Activated CD4-positive, alpha-beta memory T cell treated with anti-CD3 and anti-CD28 coated beads for 36 hours (primary cell): Measurements from ENCODE around the gene RELA. TPM values are rescaled to one million over a fixed set of nuclear protein-coding genes. Genes with fewer than 3 reads are reported as not detected.
A peak's percentile ranks its signal among the peaks of the same experiment; 100 is the strongest.
"Not testable (repeated sequence)": the region's sequence is repeated elsewhere in the genome, so short reads cannot be mapped to it uniquely, and the experiment has no call there.

ENCODE experiments used
- CTCF ChIA-PET: fragments of 350-600 bp; sonication (Branson Sonifier 250); formaldehyde crosslinking; loops from one replicate; lab custom pipeline; 2021; ENCODE audit warnings: antibody characterized with exemption, inconsistent platforms; lab: Charles Lee
- POLR2A ChIA-PET: fragments of 350-600 bp; sonication (Branson Sonifier 250); formaldehyde crosslinking; loops from one replicate; lab custom pipeline; 2021; ENCODE audit warnings: antibody characterized with exemption; lab: Charles Lee
- DNase-seq: peaks from one replicate; pipeline ENCODE4 v3.0.0-alpha.2; 2020
- H3K27ac Mint-ChIP-seq: one replicate; pipeline ENCODE4 v1.8.0; 2021; ENCODE audit warnings: mixed read lengths
- H3K27me3 Mint-ChIP-seq: one replicate; pipeline ENCODE4 v1.8.0; 2021; ENCODE audit warnings: mixed read lengths
- H3K36me3 Mint-ChIP-seq: one replicate; pipeline ENCODE4 v1.8.0; 2021; ENCODE audit warnings: mixed read lengths
- H3K4me1 Mint-ChIP-seq: one replicate; pipeline ENCODE4 v1.8.0; 2021; ENCODE audit warnings: low read depth, mixed read lengths
- H3K4me3 Mint-ChIP-seq: one replicate; pipeline ENCODE4 v1.8.0; 2021; ENCODE audit warnings: mild to moderate bottlenecking, mixed read lengths
- H3K9me3 Mint-ChIP-seq: one replicate; pipeline ENCODE4 v1.8.0; 2021; ENCODE audit warnings: mixed read lengths
- intact Hi-C: fragments of 100-400 bp; cut with micrococcal nuclease; formaldehyde crosslinking; loops from one replicate; pipeline ENCODE4 v1.15.1; 2023
- total RNA-seq, 2 experiments: library from RNA; stranded (reverse); gene quantifications; one replicate each; pipeline ENCODE4 v1.2.3, GENCODE V29; 2021

The RELA gene
- total RNA-seq, 2 experiments from 2014 or later: 74.9 to 76.5 TPM

DNA sequence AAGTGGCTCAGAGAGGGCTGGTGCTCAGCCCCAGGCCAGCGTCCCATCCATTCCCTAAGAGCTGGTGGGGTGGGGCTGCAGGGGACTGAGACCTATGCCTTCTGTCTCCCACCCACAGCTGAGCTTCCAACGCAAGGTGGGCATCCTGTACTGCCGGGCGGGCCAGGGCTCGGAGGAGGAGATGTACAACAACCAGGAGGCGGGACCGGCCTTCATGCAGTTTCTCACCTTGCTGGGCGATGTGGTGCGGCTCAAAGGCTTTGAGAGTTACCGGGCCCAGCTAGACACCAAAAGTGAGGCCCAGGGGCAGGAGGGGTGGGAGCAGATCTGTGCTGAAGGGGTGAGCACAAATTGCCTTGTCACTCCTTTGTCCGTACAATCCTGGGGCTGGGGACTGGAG, 17.9 kb downstream of the RELA start:
- Mint-ChIP-seq H3K9me3 (no peaks in the 10 kb centered on the region), H3K27me3 (no peaks in the 10 kb centered on the region), H3K27ac (no peak overlapping the region), H3K4me1 (peaks cover 30% of the 10 kb centered on the region), H3K36me3 (peaks cover 42% of the 10 kb centered on the region), H3K4me3 (no peak overlapping the region)
- intact Hi-C loops: no loop called here
- POLR2A ChIA-PET: interaction anchor here (0.6 to 1.8 kb wide), 2 partner anchors 12 to 243 kb away, joined by 3 to 8 read pairs; no protein-coding TSS in a partner anchor
- CTCF ChIA-PET: interaction anchor here (1.3 kb wide), 1 partner anchor 135 kb away, joined by 3 read pairs; no protein-coding TSS in a partner anchor
- no peak for DNase-seq

DNA sequence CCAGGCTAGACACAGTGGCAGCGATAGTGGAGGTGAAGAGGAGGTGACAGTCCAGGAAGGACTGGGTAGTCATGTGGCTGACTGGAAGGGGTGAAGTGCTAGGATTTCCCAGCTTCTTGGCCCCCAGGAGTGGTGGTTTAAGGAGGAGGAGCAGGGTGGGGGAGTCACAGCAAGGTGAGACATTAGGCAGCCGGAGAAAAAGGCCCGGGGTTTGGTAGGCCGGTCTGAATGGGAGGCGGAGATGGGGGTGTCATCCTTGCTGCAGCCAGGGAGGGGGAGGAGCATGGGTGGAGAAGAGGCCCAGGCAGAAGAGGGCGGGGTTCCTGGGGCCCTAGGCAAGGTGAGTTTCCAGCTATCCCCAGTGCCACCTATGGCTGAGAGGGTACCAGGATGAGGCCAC, 18.7 kb downstream of the RELA start:
- Mint-ChIP-seq H3K36me3 (peaks cover 46% of the 10 kb centered on the region), H3K9me3 (no peaks in the 10 kb centered on the region), H3K27me3 (no peaks in the 10 kb centered on the region), H3K4me3 (no peak overlapping the region), H3K4me1 (peaks cover 34% of the 10 kb centered on the region), H3K27ac (peak overlapping the region; percentile 38)
- POLR2A ChIA-PET: interaction anchor here (0.5 to 1.8 kb wide), 2 partner anchors 11 to 309 kb away, joined by 4 to 8 read pairs; no protein-coding TSS in a partner anchor
- peak; percentile 59 for DNase-seq
- CTCF ChIA-PET: no interaction called here
- intact Hi-C loops: no loop called here

DNA sequence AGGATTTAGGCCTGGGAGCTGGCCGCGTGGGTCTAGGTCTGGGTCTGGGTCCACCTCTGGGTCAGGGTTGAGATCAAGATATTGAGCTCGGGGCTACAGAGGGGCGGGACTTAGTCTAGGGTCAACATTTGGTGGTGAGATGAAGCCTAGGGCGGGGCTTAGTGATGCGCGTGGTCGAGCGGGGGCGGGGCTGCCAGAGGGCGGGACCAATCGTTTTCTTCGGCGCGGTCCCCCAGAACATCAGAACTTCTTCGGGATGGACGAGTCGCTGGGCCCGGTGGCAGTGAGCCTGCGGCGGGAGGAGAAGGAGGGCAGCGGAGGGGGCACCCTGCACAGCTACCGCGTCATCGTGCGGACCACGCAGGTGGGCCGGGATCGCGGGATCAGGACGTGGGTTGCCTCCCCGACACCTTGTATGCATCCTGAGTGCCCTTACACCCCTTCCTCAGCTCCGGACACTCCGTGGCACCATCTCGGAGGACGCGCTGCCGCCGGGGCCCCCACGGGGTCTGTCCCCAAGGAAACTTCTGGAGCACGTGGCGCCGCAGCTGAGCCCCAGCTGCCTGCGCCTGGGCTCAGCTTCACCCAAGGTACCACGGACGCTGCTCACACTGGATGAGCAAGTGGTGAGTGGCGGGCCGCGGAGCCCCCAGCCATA, 20.6 kb downstream of the RELA start:
- DNase-seq: peak; percentile 37
- H3K36me3 Mint-ChIP-seq: peaks cover 45% of the 10 kb centered on the region
- intact Hi-C loops: no loop called here
- peak overlapping the region; percentile 69 for H3K27ac Mint-ChIP-seq
- peak overlapping the region; percentile 85 for H3K4me3 Mint-ChIP-seq
- ChIA-PET CTCF (interaction anchor here (0.9 to 1.3 kb wide), 3 partner anchors 10 to 54 kb away, joined by 3 to 5 read pairs (median 3); no protein-coding TSS in a partner anchor), POLR2A (interaction anchor here (0.6 to 3.5 kb wide), 4 partner anchors 11 to 136 kb away, joined by 3 to 20 read pairs (median 4); partner anchors contain the start of gene MAP3K11)
- no peaks in the 10 kb centered on the region for H3K9me3 Mint-ChIP-seq
- no peaks in the 10 kb centered on the region for H3K27me3 Mint-ChIP-seq
- peaks cover 43% of the 10 kb centered on the region for H3K4me1 Mint-ChIP-seq

DNA sequence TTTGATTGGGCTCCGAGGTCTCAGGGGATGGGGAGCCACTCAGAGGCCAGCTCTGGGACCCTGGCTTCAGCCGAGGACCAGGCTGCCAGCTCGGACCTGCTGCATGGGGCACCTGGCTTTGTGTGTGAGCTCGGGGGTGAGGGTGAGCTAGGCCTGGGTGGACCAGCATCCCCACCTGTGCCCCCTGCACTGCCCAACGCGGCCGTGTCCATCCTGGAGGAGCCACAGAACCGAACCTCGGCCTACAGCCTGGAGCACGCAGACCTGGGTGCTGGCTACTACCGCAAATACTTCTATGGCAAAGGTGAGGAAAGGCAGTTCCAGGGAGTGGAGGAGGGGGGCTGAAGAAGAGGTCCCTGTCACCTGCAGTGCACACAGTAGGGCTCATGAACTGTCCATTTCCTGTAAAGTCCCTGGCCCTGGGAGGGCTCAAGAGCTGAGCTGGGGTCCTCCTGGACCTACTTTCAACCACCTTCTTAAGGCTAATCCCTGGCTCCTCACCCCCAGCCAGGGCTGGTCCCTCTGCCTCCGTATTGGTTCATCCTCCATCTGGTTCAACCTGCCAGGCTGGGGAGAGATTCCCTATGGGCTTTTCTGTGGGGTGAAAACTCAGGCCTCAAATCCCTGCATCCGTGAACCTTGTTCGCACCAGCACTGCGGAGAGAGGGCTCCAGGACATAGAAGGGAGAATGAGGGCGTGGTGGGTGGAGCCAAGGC, 21.3 kb downstream of the RELA start:
- Mint-ChIP-seq H3K9me3 (no peaks in the 10 kb centered on the region), H3K4me3 (peak overlapping the region; percentile 85), H3K27ac (peak overlapping the region; percentile 95), H3K36me3 (peaks cover 48% of the 10 kb centered on the region), H3K27me3 (no peaks in the 10 kb centered on the region), H3K4me1 (peaks cover 46% of the 10 kb centered on the region)
- CTCF ChIA-PET: interaction anchor here (0.9 to 1.6 kb wide), 4 partner anchors 11 to 16 kb away, joined by 3 to 7 read pairs (median 4); no protein-coding TSS in a partner anchor
- DNase-seq: no peak
- POLR2A ChIA-PET: interaction anchor here (0.9 to 3.5 kb wide), 2 partner anchors 12 to 28 kb away, joined by 3 to 20 read pairs; partner anchors contain the start of gene MAP3K11
- intact Hi-C loops: no loop called here

DNA sequence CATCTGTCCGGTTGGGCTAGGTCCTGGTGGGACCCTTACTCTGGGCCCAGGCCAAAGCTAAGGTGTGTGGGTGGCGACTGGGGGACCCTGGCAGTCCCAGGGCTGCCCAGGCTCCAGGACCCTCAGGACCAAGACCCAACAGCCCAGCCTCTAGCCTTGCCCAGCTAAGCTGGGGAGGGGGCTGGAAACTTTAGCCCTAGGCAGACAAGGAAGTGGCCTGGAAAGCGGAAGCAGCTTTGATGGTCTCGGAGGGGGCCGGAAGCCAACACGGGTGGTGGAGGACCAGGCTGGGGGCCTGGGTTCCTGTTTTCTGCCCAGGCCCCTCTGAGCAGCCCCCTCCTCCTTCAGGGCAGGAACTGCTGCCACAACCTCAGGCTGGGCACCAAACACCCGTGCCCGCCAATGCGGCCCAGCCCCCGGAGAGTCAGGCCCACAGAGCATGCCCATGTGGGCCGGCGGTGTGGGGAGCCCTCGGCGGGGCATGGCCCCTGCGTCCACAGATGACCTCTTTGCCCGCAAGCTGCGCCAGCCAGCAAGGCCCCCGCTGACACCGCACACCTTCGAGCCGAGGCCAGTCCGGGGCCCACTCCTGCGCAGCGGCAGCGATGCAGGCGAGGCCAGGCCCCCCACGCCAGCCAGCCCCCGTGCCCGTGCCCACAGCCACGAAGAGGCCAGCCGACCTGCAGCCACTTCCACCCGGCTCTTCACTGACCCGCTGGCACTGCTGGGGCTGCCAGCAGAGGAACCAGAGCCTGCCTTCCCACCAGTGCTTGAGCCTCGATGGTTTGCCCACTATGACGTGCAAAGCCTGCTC, 22.0 kb downstream of the RELA start:
- DNase-seq: peak; percentile 57
- ChIA-PET POLR2A (interaction anchor here (1.0 to 3.5 kb wide), 4 partner anchors 8 to 139 kb away, joined by 3 to 20 read pairs (median 4); partner anchors contain the start of gene EHBP1L1), CTCF (interaction anchor here (1.0 to 3.6 kb wide), 3 partner anchors 12 to 15 kb away, joined by 3 to 18 read pairs (median 7); no protein-coding TSS in a partner anchor)
- Mint-ChIP-seq H3K4me3 (peak overlapping the region; percentile 85), H3K36me3 (peaks cover 46% of the 10 kb centered on the region), H3K27me3 (no peaks in the 10 kb centered on the region), H3K27ac (peak overlapping the region; percentile 95), H3K9me3 (no peaks in the 10 kb centered on the region), H3K4me1 (peaks cover 46% of the 10 kb centered on the region)
- intact Hi-C loops: loop anchor here (1.0 kb wide), 1 partner anchor 12 kb away; no protein-coding TSS in a partner anchor

DNA sequence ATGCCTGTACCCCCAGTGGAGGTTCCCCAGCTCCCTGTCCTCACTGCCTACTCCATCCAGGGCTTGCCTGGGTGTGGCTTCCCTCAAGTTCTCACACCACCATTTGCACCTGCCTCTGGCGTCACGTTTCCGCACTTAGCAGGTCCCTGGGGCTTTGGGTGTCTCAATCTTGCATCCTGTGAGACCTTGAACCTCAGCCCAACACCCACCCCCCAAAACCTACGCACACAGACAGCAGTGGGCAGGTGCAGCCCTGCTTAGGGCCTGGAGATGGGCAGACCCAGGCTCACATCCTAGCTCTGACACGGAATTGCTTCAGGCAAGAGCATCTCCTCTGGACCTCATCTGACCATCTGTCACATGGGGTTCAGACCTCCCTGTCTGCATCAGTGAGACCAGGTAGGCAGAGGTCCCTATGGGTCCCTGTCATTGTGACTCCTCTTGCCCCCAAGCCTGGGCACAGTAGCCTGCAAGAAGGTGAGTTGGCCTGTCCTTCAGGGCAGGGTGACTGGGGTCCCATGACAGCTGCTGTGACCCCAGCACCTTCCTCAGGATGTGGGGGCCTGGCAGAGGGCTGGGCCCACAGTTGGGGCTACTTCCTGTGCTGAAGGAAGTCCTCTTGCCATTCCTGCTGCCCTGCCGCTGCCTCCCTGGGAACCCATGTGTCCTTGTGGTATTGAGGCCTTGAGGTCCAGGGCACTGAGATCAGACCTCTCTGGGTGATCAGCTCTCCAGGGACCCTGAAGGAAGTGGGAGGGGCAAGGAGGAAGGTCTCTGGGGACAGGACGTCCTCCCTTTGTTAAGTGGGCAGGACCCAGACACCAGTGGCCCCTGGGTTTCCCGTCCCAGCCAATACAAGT, 22.9 kb downstream of the RELA start:
- Mint-ChIP-seq H3K9me3 (no peaks in the 10 kb centered on the region), H3K4me3 (peak overlapping the region; percentile 85), H3K27me3 (no peaks in the 10 kb centered on the region), H3K27ac (peak overlapping the region; percentile 95), H3K4me1 (peaks cover 46% of the 10 kb centered on the region), H3K36me3 (peaks cover 46% of the 10 kb centered on the region)
- DNase-seq: peak; percentile 75
- CTCF ChIA-PET: interaction anchor here (1.6 to 3.6 kb wide), 3 partner anchors 13 to 14 kb away, joined by 7 to 18 read pairs (median 11); no protein-coding TSS in a partner anchor
- intact Hi-C loops: loop anchor here (1.0 to 2.0 kb wide), 2 partner anchors 12 to 65 kb away; no protein-coding TSS in a partner anchor
- POLR2A ChIA-PET: interaction anchor here (1.0 to 3.5 kb wide), 7 partner anchors 9 to 140 kb away, joined by 3 to 20 read pairs (median 4); partner anchors contain the start of genes EHBP1L1 and RELA

DNA sequence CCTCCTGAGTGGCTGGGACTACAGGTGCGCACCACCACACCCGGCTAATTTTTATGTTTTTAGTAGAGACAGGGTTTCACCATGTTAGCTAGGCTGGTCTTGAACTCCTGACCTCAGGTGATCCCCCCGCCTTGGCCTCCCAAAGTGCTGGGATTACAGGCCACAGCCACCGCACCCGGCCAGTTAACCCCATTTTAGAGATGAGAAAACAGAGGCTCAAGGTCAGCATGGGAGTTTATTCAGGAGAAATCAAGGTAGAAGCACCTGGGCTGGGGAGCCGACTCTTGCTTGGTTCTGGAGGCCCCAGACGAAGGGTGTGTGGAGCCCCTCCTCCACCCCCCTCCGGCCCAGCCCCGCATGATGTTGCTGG, 23.5 kb downstream of the RELA start:
- POLR2A ChIA-PET: interaction anchor here (0.6 to 1.7 kb wide), 7 partner anchors 13 to 383 kb away, joined by 3 to 7 read pairs (median 3); partner anchors contain the start of gene RELA
- not testable (repeated sequence) for H3K9me3 Mint-ChIP-seq
- peaks cover 52% of the 10 kb centered on the region for H3K36me3 Mint-ChIP-seq

DNA sequence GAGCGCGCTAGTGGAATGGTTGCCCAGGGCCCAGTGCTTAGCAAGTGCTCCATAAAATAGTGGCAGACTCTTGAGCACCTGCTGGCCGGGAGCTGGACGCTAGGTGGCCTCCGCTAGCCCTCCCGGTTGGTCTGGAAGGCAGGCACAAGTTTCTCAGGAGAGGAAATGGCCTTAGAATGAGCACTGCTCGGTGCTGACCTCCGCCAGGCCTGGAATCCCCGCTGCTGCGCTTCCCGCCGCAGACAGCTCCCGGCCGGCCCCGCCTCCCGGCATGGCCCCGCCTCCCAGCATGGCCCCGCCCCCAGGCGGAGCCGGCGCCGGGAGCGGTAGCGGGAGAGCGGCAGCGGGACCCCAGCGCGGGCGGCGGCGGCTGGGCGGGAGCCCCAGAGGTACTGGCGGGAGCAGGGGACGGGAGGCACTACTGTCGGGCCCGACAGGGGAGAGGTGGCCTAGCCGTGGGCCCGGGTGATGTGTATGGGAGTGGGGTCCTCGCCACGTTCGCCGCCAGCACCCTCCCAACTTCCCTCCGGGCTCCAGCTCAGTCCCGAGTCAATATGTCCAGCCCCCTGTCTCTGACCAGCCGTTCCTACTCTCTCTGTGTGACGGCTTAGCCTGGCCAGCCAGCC, 24.8 kb downstream of the RELA start, which contains the start of gene SIPA1:
SIPA1 (plus strand) TSS at position 308 of the 626 bp plus-strand sequence. CDS start 2,821 bp downstream, outside the sequence.
- intact Hi-C loops: loop anchor here (1.0 to 2.0 kb wide), 3 partner anchors 23 to 63 kb away; partner anchors contain the start of gene PCNX3
- H3K27ac Mint-ChIP-seq: peak within 1 kb of the TSS; percentile 95
- peak; percentile 75 for DNase-seq
- peaks cover 42% of the 10 kb centered on the region for H3K36me3 Mint-ChIP-seq
- no peaks in the 10 kb centered on the region for H3K9me3 Mint-ChIP-seq
- ChIA-PET CTCF (interaction anchor here (0.8 to 3.6 kb wide), 10 partner anchors 10 to 384 kb away, joined by 3 to 18 read pairs (median 3); no protein-coding TSS in a partner anchor), POLR2A (interaction anchor here (0.7 to 1.7 kb wide), 8 partner anchors 14 to 384 kb away, joined by 3 to 7 read pairs (median 4); partner anchors contain the start of genes PCNX3 and RELA)
- H3K27me3 Mint-ChIP-seq: no peaks in the 10 kb centered on the region
- H3K4me3 Mint-ChIP-seq: peak within 1 kb of the TSS; percentile 85
- peaks cover 38% of the 10 kb centered on the region for H3K4me1 Mint-ChIP-seq

More for the DNA sequence above, 23.5 kb downstream of the RELA start:
- CTCF ChIA-PET: interaction anchor here (0.8 to 3.6 kb wide), 5 partner anchors 13 to 45 kb away, joined by 3 to 18 read pairs (median 5); no protein-coding TSS in a partner anchor
- intact Hi-C loops: loop anchor here (2.0 kb wide), 1 partner anchor 64 kb away; no protein-coding TSS in a partner anchor
- not testable (repeated sequence) for DNase-seq, H3K27me3 Mint-ChIP-seq
- peak overlapping the region; percentile 85 for H3K4me3 Mint-ChIP-seq
- peak overlapping the region; percentile 95 for H3K27ac Mint-ChIP-seq
- peaks cover 45% of the 10 kb centered on the region for H3K4me1 Mint-ChIP-seq

DNA sequence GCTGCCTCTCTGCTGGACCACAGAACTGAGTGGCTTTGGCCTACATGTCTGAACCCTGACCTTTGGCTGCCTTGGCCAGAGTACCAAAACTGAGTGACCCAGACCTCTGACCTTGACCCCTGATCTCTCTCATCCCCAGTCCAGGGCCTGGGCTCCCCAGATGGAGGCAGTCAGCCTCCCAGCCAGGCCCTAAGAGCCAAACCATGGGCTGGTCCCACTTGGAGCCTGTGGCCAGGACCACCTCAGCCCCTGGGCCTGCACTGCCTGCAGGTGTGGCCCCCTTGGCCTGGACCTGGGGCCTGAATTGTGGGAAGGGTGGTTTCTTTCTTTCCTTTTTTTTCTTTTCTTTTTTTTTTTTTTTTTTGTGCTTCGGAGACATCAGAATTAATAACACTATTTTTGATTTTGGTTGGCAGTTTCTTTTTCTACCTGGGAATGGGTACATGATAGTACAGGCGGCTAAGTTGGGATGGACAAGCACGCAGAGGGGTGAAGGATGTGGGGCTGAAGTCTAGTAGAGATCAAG, 25.6 kb downstream of the RELA start:
- no peaks in the 10 kb centered on the region for H3K27me3 Mint-ChIP-seq
- H3K4me1 Mint-ChIP-seq: peaks cover 38% of the 10 kb centered on the region
- intact Hi-C loops: no loop called here
- DNase-seq: no peak
- ChIA-PET CTCF (interaction anchor here (0.8 to 3.6 kb wide), 5 partner anchors 11 to 181 kb away, joined by 3 to 18 read pairs (median 5); no protein-coding TSS in a partner anchor), POLR2A (interaction anchor here (1.2 kb wide), 2 partner anchors 17 to 26 kb away, joined by 4 to 5 read pairs; no protein-coding TSS in a partner anchor)
- peaks cover 42% of the 10 kb centered on the region for H3K36me3 Mint-ChIP-seq
- no peaks in the 10 kb centered on the region for H3K9me3 Mint-ChIP-seq
- H3K4me3 Mint-ChIP-seq: peak overlapping the region; percentile 85
- H3K27ac Mint-ChIP-seq: peak overlapping the region; percentile 82
